ENCODE results near the gene NUDCD3. TPM values are rescaled to one million over a fixed set of nuclear protein-coding genes. Genes with fewer than 3 reads are reported as not detected.
A peak's percentile ranks its signal among the peaks of the same experiment; 100 is the strongest.

NUDCD3 gene
- total and polyA plus RNA-seq, 3 experiments from 2014 or later, result 72.0 to 99.5 (median 98.8) TPM

DNA sequence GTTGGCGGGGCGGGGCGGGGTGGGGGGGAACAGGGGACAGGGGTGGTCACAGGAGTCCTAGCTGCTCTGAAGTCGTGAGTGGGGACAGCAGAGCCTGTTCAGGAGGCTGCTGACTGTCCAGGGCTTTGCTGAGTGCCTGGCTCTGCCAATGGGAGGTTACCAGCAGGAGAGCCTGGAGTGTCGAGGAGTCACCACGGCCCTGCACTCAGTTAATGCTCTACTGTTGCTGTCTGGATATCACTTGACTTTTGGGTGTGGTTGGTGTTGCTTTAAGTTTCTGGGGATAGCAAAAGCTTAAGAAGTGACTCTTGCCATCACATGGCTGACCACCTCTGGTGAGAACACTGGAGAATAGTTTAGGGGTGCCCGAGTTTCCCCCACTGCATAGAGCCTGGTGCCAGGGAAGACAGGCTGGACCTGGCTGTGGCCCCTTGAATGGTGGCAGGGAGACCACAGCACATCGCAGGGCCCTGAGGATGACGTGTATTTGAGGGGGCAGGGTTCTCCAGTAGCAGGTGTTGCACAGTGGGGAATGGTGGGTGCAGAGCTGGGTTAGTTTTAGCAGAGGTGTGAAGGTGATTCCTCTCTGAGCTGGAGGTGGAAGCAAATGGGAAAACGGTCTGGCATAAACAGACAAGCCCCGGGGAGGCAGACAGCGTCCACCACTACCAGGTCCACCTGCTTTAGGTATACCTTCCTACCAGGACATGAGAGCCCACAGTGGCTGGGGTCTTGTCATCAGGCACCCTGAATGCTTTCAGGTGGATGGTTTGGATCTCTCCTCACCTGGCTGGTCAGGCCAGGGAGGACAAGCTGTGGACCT, 110.9 kb downstream of the NUDCD3 start:
- Mint-ChIP-seq H3K27me3 (peaks cover 0 to 1% of the 10 kb centered on the region in 2 donors), H3K4me3 (peak overlapping the region in 1 of 7 donors; percentile 81), H3K9me3 (no peaks in the 10 kb centered on the region), H3K27ac (peak overlapping the region in 5 of 8 donors; percentile 29 to 47 (median 38)), H3K4me1 (peaks cover 0 to 13% (median 10%) of the 10 kb centered on the region in 3 donors), H3K36me3 (peaks cover 0 to 35% (median 0%) of the 10 kb centered on the region in 3 donors)
- H3K4me1 ChIP-seq (ENCODE audit: insufficient read depth, low read length), result no peaks in the 10 kb centered on the region
- H3K9me3 ChIP-seq (ENCODE audit: low read length), result no peaks in the 10 kb centered on the region
- DNase-seq, result no peak
- H3K27ac ChIP-seq (ENCODE audit: low read depth, low read length), result no peak overlapping the region
- ChIA-PET POLR2A (no interaction called here), CTCF (no interaction called here)
- H3K27me3 ChIP-seq (ENCODE audit: insufficient read depth, low read length, poor library complexity, severe bottlenecking), result no peaks in the 10 kb centered on the region
- H3K4me3 ChIP-seq (ENCODE audit: low read length), result no peak overlapping the region
- H3K36me3 ChIP-seq (ENCODE audit: insufficient read depth, low read length), result peaks cover 6% of the 10 kb centered on the region

DNA sequence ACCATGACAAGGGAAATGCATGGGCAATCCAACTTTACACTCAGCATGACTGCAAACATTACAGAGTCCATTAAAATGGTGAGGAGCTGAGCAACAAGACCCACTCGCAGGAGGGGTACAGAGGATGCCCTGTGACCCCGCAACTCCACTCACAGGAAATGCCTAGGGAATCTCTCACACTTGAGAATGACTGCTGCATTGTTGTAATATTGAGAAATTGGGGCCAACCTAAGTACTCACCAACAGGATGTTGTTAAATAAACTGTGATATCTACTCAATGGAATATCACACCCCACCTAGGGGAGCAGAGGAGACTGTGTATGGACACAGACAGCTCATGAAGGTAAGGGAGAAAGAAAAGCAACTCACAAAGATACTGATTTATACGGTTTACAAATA, 111.7 kb downstream of the NUDCD3 start:
- Mint-ChIP-seq H3K36me3 (peaks cover 0 to 27% (median 0%) of the 10 kb centered on the region in 3 donors), H3K4me1 (peaks cover 0 to 13% (median 10%) of the 10 kb centered on the region in 3 donors), H3K4me3 (no peak overlapping the region), H3K27ac (peak overlapping the region in 5 of 8 donors; percentile 7 to 59 (median 45)), H3K9me3 (no peaks in the 10 kb centered on the region), H3K27me3 (peaks cover 0 to 1% of the 10 kb centered on the region in 2 donors)
- Histone ChIP-seq H3K36me3 (ENCODE audit: insufficient read depth, low read length) (no peaks in the 10 kb centered on the region), H3K27ac (ENCODE audit: low read depth, low read length) (no peak overlapping the region), H3K27me3 (ENCODE audit: insufficient read depth, low read length, poor library complexity, severe bottlenecking) (no peaks in the 10 kb centered on the region), H3K4me3 (ENCODE audit: low read length) (no peak overlapping the region), H3K9me3 (ENCODE audit: low read length) (no peaks in the 10 kb centered on the region), H3K4me1 (ENCODE audit: insufficient read depth, low read length) (no peaks in the 10 kb centered on the region)
- no peak for DNase-seq
- POLR2A ChIA-PET, result no interaction called here
- CTCF ChIA-PET, result no interaction called here

DNA sequence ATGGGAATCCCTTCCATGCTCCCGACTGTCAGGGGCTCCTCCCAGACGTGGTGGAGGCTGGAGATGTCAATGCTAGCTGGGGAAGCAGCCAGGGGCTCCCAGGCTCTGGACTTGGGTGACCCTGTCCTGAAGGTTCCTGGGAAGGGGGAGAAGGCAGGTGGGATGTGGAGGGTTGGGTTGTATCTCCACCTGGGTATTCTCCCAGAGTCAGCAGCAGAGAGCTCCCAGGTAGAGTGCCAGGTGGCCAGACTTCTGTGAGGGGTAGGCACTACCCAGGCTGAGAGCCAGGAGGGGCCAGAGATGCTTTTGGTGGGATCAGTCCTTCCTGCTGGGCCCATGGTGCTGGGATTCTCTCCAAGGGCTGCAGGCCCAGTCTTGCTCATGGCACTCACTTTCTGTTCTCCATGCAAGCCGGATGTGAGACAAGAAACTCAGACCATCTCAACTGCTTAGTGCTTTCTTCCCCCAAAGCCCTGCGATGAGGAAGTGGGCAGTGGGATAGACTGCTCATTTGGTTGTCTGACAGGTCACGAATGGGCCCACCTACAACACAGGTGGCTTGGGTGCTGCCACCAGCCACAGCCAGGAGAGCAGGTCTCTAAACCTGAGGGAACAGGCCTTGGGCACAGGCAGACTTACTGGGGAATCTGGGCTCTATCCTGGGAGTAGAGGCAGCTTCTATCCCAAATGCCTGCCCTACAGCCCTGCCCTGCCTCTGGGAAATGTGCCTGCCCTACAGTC, 112.6 kb downstream of the NUDCD3 start:
- Mint-ChIP-seq H3K36me3 (peaks cover 0 to 18% (median 0%) of the 10 kb centered on the region in 3 donors), H3K27ac (peak overlapping the region in 2 of 8 donors; percentile 47 to 51), H3K27me3 (peaks cover 0 to 5% of the 10 kb centered on the region in 2 donors), H3K4me3 (no peak overlapping the region), H3K4me1 (peaks cover 0 to 13% (median 10%) of the 10 kb centered on the region in 3 donors), H3K9me3 (no peaks in the 10 kb centered on the region)
- Histone ChIP-seq H3K36me3 (ENCODE audit: insufficient read depth, low read length) (no peaks in the 10 kb centered on the region), H3K4me1 (ENCODE audit: insufficient read depth, low read length) (no peaks in the 10 kb centered on the region), H3K9me3 (ENCODE audit: low read length) (no peaks in the 10 kb centered on the region), H3K27ac (ENCODE audit: low read depth, low read length) (no peak overlapping the region), H3K27me3 (ENCODE audit: insufficient read depth, low read length, poor library complexity, severe bottlenecking) (no peaks in the 10 kb centered on the region), H3K4me3 (ENCODE audit: low read length) (no peak overlapping the region)
- ChIA-PET POLR2A (no interaction called here), CTCF (no interaction called here)
- DNase-seq, result no peak

DNA sequence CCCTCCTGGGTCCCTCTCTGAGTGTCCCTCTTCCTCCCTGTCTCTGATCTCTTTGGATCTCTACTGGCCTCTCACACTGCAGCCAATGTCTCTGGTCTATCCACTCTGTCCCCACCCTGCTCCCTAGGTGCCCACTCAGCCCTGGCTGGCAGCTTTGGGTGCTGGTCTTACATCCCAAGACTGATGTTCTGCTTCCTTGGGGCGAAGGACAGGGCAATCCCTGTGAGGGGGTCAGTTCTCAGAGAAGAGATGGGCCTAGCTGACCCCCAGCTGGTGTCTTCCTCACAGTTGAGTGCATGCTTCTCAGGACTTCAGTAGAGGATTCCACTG, 113.4 kb downstream of the NUDCD3 start:
- peaks cover 0 to 5% of the 10 kb centered on the region in 2 donors for H3K27me3 Mint-ChIP-seq
- no peaks in the 10 kb centered on the region for H3K9me3 Mint-ChIP-seq
- no peaks in the 10 kb centered on the region for H3K4me1 ChIP-seq (ENCODE audit: insufficient read depth, low read length)
- H3K27ac ChIP-seq (ENCODE audit: low read depth, low read length), result no peak overlapping the region
- H3K9me3 ChIP-seq (ENCODE audit: low read length), result no peaks in the 10 kb centered on the region
- no peaks in the 10 kb centered on the region for H3K36me3 ChIP-seq (ENCODE audit: insufficient read depth, low read length)
- DNase-seq, result no peak
- H3K4me3 Mint-ChIP-seq, result no peak overlapping the region
- ChIA-PET POLR2A (no interaction called here), CTCF (no interaction called here)
- H3K4me3 ChIP-seq (ENCODE audit: low read length), result no peak overlapping the region
- H3K27ac Mint-ChIP-seq, result peak overlapping the region in 2 of 8 donors; percentile 44 to 86
- H3K36me3 Mint-ChIP-seq, result peaks cover 0 to 12% (median 0%) of the 10 kb centered on the region in 3 donors
- H3K4me1 Mint-ChIP-seq, result peaks cover 0 to 13% (median 10%) of the 10 kb centered on the region in 3 donors
- H3K27me3 ChIP-seq (ENCODE audit: insufficient read depth, low read length, poor library complexity, severe bottlenecking), result no peaks in the 10 kb centered on the region

DNA sequence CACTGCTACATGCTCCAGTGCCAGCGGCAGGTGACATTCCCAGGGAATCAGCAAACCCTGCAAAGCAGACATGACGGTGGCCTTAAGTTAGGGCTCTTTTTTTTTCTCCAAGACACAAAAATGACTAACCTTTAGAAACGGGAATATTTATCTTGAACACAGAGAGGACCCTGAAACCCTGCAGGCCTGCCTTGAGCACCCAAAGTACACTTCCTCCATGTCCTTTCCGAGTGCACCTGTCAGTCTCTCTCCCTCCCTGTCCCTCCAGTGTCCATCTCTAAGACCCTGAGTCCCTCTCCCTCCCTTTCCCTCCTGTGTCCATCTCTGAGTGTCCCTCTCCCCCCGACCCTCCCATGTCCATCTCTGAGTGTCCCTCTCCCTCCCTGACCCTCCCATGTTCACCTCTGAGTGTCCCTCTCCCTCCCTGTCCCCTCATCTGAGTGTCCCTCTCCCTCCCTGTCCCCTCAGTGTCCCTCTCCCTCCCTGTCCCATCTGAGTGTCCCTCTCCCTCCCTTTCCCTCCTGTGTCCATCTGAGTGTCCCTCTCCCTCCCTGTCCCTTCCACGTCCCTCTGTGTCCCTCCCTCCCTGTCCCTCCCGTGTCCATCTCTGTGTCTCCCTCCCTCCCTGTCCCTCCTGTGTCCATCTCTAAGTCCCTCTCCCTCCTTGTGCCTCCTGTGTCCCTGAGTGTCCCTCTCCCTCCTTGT, 113.9 kb downstream of the NUDCD3 start:
- H3K9me3 Mint-ChIP-seq, result no peaks in the 10 kb centered on the region
- H3K36me3 Mint-ChIP-seq, result peaks cover 0 to 7% (median 0%) of the 10 kb centered on the region in 3 donors
- Histone ChIP-seq H3K27me3 (ENCODE audit: insufficient read depth, low read length, poor library complexity, severe bottlenecking) (no peaks in the 10 kb centered on the region), H3K4me1 (ENCODE audit: insufficient read depth, low read length) (no peaks in the 10 kb centered on the region), H3K4me3 (ENCODE audit: low read length) (no peak overlapping the region), H3K36me3 (ENCODE audit: insufficient read depth, low read length) (no peaks in the 10 kb centered on the region), H3K9me3 (ENCODE audit: low read length) (no peaks in the 10 kb centered on the region), H3K27ac (ENCODE audit: low read depth, low read length) (no peak overlapping the region)
- no peak for DNase-seq
- peaks cover 0 to 5% of the 10 kb centered on the region in 2 donors for H3K27me3 Mint-ChIP-seq
- POLR2A ChIA-PET, result no interaction called here
- H3K27ac Mint-ChIP-seq, result peak overlapping the region in 2 of 8 donors; percentile 81 to 86
- CTCF ChIA-PET, result no interaction called here
- no peak overlapping the region for H3K4me3 Mint-ChIP-seq
- peaks cover 0 to 13% (median 10%) of the 10 kb centered on the region in 3 donors for H3K4me1 Mint-ChIP-seq

DNA sequence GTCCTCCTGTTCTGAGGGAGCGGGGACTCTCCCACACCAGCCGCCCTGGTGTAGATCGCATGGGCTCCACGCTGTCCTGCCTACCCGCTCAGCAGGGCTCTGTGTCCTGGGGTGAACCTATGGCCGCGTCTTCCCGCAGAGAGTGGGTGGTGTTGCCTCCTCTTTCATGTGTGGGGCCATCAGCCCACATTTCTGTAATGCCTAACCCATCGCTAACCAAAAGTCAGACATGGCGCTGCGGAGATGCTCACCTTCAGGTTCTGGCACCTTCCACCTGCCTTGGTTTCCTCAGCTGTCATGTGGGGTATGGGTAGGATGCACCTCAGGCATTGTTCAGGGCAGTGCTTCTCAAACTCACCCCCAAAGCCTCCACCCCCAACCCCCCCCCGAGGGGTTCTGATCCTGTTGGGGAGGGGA, 114.5 kb downstream of the NUDCD3 start:
- Mint-ChIP-seq H3K36me3 (peaks cover 0 to under 1% (median 0%) of the 10 kb centered on the region in 3 donors), H3K4me3 (no peak overlapping the region), H3K4me1 (peaks cover 0 to 13% (median 10%) of the 10 kb centered on the region in 3 donors), H3K27ac (no peak overlapping the region), H3K27me3 (peaks cover 5 to 6% of the 10 kb centered on the region in 2 donors), H3K9me3 (no peaks in the 10 kb centered on the region)
- H3K27me3 ChIP-seq (ENCODE audit: insufficient read depth, low read length, poor library complexity, severe bottlenecking), result no peaks in the 10 kb centered on the region
- DNase-seq, result no peak
- no peaks in the 10 kb centered on the region for H3K36me3 ChIP-seq (ENCODE audit: insufficient read depth, low read length)
- no peaks in the 10 kb centered on the region for H3K9me3 ChIP-seq (ENCODE audit: low read length)
- no peak overlapping the region for H3K4me3 ChIP-seq (ENCODE audit: low read length)
- no peaks in the 10 kb centered on the region for H3K4me1 ChIP-seq (ENCODE audit: insufficient read depth, low read length)
- H3K27ac ChIP-seq (ENCODE audit: low read depth, low read length), result no peak overlapping the region
- ChIA-PET POLR2A (no interaction called here), CTCF (no interaction called here)

DNA sequence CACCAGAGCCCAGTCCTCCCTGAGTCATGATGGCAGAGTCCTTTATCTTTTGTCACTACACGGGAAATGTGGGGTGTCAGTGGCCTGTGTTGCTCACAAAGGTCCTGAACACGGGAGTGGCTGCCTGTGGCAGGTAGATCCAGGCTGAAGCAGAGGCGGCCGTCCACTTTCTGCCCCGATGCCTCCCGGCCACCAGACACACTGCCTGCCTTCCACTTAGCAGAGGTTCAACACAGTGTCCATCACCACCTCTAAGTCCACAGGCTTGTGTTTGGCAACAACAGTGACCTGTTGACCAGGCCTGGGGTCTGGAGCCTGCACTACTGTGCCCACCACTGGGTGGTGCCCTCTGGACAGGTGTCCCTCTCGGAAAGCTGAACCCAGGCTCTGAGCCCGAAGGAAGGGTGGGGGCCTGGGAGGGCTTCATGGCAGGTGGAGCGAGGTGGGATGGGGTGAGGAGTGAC, 115.2 kb downstream of the NUDCD3 start:
- Mint-ChIP-seq H3K27me3 (peaks cover 5 to 8% of the 10 kb centered on the region in 2 donors), H3K4me1 (peaks cover 3 to 13% (median 10%) of the 10 kb centered on the region in 3 donors), H3K27ac (peak overlapping the region in 2 of 8 donors; percentile 47 to 68), H3K9me3 (no peaks in the 10 kb centered on the region), H3K4me3 (no peak overlapping the region), H3K36me3 (no peaks in the 10 kb centered on the region)
- no peaks in the 10 kb centered on the region for H3K4me1 ChIP-seq (ENCODE audit: insufficient read depth, low read length)
- no peak overlapping the region for H3K27ac ChIP-seq (ENCODE audit: low read depth, low read length)
- ChIA-PET CTCF (no interaction called here), POLR2A (no interaction called here)
- DNase-seq, result no peak
- no peak overlapping the region for H3K4me3 ChIP-seq (ENCODE audit: low read length)
- H3K36me3 ChIP-seq (ENCODE audit: insufficient read depth, low read length), result no peaks in the 10 kb centered on the region
- no peaks in the 10 kb centered on the region for H3K9me3 ChIP-seq (ENCODE audit: low read length)
- no peaks in the 10 kb centered on the region for H3K27me3 ChIP-seq (ENCODE audit: insufficient read depth, low read length, poor library complexity, severe bottlenecking)
